Uterus (tissue), 2 donors: ENCODE measurements around the gene SERPINA6.

Source experiments
- CTCF ChIP-seq, 4 experiments: fragments of 200-600 bp in 2 of 4; fragments of 450-650 bp in 2 of 4; sonication (generic) in 2 of 4; IDR thresholded peaks; one replicate each; pipeline ENCODE4 v1.5.1; 2016 to 2019; ENCODE audit warnings: antibody characterized with exemption in 4 of 4, mild to moderate bottlenecking in 2 of 4, moderate library complexity in 1 of 4
- POLR2A ChIP-seq, 2 donors: fragments of 450-650 bp; IDR thresholded peaks; one replicate each; pipeline ENCODE4 v1.6.1; 2016; ENCODE audit warnings: antibody characterized with exemption in 2 of 2, mild to moderate bottlenecking in 1 of 2, moderate library complexity in 1 of 2

GRCh38 chr14:94343238-94344005 lies 20.3 kb upstream of the SERPINA6 start:
- TF ChIP-seq CTCF (IDR thresholded peaks at IDR 0.05) (no peak), POLR2A (IDR thresholded peaks at IDR 0.05) (no peak)
